NCI-H128 (cell line): ENCODE measurements around the gene CDR2.
"Not testable (repeated sequence)": the region's sequence is repeated elsewhere in the genome, so short reads cannot be mapped to it uniquely, and the experiment has no call there.

Source experiments
- DNase-seq: peaks from one replicate; lab custom pipeline; 2025; ENCODE audit not compliant: unreplicated experiment; lab: John Stamatoyannopoulos, UW

The CDR2 gene

GRCh38 chr16:22374311-22375116, at the start of gene CDR2:
Gene CDR2, minus strand, starts transcription at chr16:22374619. Its CDS starts 310 bp downstream, at chr16:22374309.
- DNase-seq: peak; percentile 87

GRCh38 chr16:22423716-22424115, 49.3 kb upstream of the CDR2 start:
- no peak for DNase-seq

GRCh38 chr16:22421136-22421535, 46.7 kb upstream of the CDR2 start:
- no peak for DNase-seq

DNA sequence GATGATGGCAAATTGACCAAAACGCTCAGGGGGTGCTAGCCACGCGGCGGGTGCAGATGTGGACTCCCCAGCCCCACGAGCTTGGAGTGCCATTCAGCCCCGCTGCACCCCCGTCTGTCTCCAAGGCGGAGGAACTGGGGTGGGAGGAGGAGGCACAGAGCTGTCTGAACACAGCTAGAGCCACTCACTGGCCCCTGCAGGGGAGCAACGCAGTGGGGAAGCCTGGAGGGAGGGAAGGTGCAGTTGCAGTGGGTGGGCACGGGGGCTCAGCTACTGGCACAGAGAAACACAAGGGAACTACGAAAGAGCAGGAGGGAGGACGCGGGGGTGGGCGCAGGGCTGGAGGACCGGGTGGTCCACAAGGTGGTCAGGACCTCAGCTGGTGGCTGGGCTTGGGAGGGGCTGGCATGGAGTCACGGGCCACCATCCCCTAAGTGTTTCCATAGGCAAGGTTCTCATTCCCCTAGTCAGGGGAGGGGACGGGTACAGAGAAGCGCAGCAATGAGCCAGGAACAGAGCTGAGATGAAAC, 46.3 kb upstream of the CDR2 start:
- no peak for DNase-seq

DNA sequence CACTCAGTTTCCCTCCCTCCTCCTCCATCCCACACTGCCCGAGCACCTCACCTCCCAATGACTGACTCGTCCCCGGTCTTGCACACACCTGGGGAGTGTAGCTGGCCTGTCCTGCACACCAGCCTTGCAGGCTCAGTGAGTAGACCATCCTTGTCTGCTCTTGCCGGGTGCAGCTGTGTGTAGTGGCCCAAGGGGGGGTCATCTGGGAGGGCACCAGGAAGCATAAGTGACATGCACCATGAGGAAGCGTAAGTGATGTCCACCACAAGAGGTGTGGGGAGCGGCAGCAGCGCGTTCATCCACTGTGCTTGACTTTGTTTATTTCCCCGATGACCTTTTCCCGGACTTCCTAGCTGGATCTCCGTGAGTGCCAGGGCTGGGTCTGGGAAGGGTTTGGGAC, 45.5 kb upstream of the CDR2 start:
- DNase-seq: no peak

DNA sequence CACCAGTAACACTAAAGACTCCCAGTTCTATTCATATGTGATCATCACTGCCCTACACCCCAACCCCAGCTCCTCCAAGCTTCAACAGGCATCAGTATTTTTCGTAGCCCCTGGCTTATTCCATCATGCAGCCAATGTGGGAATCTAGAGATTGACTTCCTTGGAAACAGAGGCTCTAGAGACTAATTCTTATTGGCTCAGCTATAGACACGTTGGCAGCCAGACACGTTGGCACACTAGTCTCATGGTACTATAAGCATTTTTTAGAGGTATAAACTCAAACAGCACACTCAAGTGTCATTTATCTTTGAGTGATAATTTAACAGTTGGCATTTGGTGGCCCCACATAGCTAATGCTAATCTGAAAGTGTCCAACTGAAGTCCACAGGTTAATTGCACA, 44.4 kb upstream of the CDR2 start:
- no peak for DNase-seq

- not testable (repeated sequence) for DNase-seq
Measured at GRCh38 chr16:22417798-22418197, 43.4 kb upstream of the CDR2 start.

GRCh38 chr16:22417019-22417418, 42.6 kb upstream of the CDR2 start:
- no peak for DNase-seq

GRCh38 chr16:22413819-22414218, 39.4 kb upstream of the CDR2 start:
- no peak for DNase-seq

DNA sequence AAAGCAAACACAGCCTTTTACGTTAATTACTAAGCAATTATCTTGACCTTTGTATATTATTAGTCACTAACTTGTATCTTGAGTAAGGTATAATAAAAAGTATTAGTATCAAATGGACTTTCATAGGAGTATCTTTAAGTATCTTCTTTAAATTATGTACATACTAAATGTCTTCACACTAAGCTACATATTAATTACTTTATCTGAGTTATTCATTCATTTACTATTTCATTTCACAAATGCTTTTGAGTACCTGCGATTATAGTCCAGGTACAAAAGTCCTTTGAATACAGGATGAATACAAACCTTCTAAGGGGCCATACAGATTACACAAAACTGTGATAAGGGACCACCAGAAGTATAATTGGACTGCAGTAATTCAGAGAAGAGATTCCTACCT, 33.1 kb upstream of the CDR2 start:
- DNase-seq: no peak

GRCh38 chr16:22402191-22402590, 27.8 kb upstream of the CDR2 start:
- no peak for DNase-seq

DNA sequence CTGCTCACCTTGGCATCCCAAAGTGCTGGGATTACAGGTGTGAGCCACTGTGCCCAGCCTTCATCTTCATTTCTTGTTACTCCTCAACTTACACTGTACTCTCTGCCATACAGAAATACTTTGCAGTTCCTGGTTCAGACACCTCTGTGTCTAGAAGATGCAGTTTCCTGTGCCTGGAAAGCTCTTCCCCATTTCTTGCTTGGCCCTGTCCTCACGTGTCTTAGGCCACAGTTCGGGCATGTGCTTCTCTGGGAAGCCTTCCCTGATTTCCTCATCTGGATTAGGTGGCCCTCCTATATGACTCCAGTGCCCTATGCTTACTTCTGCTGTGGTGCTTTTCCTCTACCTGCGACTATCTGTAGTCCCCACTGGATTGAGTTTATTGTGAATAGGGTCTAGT, 26.5 kb upstream of the CDR2 start:
- DNase-seq: no peak

DNA sequence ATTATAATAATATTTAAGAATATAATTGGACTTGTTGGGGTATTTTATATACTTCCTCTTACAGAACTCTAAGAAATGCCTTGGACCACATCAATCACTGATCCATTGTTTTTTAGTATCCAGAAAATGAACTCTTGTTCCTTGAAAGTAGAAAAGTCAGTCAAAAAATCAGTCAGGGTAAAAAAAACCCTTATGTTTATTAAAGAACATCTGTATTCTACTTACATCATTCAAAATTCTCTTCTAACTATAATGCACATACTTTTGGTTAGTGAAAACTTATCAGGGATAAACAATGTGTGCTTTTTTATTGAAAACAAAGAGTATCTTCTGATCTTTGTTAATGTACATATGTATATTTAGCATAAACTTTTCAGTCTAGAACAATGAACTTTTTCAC, 23.5 kb upstream of the CDR2 start:
- DNase-seq: no peak

DNA sequence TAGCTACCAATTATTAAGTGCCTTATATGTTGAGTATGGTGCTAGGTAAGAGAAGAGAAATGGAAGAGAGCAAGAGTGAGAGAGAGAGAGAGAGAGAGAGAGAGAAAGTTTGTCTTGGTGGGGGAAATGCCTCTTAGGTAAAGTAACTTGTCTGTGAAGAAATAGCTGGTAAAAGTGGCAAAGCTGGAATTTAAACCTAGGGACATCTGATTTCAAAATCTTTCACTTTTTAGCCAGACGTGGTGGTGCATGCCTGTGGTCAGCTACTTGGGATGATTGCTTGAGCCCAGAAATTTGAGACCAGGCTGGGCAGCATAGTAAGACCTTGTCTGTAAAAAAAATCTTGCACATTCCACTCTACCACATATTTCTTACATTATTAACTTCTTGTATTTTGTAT, 23.0 kb upstream of the CDR2 start:
- no peak for DNase-seq

GRCh38 chr16:22395960-22396359, 21.5 kb upstream of the CDR2 start:
- DNase-seq: no peak

- DNase-seq: no peak
Measured at GRCh38 chr16:22394121-22394520, 19.7 kb upstream of the CDR2 start.

DNA sequence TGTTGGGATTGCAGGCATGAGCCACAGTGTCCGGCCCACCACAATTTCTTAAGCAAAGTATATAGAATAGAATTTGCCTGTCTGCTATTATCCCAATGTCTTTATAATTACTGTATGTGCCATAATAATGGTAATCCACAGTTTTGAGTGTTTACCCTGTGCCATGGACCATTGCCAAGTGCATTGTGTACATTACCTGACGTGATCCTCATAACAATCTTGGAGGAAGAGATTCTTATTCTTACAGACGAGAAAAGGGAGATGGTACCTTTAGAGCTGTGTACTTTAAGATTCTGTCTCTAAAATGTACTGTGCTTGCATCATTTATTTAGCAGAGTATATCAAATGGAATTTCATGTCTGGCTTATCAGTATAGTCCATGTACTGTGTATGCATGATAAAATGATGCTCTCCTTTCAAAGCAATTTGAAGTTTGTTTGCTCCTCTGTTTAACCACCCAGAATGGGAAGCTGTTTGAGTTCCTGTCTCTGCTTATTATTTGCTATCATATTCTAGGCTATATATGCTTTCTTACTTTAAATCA, 13.8 kb upstream of the CDR2 start:
- DNase-seq: no peak

GRCh38 chr16:22386976-22387375, 12.6 kb upstream of the CDR2 start:
- no peak for DNase-seq

DNA sequence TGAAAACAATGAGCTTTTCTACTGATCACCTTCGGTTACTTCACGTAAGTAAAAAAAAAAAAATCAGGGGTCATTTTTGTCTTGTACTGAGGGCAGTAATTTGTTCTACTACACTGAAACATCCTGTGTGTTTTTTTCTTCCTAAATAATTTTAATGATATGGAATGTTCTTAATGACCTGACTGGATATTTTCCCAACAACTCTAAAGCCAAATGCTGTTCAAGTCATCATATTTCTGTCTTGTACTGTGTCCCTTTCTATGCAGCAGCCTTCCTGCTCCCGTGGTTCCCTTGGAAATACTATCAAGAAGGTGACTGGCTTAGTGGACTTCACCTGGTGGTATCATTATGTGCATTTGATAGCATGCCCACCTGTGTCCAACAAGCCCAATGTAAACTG, 10.8 kb upstream of the CDR2 start:
- DNase-seq: no peak

- DNase-seq: no peak
Measured at GRCh38 chr16:22383827-22384226, 9.4 kb upstream of the CDR2 start.

- no peak for DNase-seq
Measured at GRCh38 chr16:22381392-22381791, 7.0 kb upstream of the CDR2 start.

- no peak for DNase-seq
Measured at GRCh38 chr16:22380529-22380928, 6.1 kb upstream of the CDR2 start.

DNA sequence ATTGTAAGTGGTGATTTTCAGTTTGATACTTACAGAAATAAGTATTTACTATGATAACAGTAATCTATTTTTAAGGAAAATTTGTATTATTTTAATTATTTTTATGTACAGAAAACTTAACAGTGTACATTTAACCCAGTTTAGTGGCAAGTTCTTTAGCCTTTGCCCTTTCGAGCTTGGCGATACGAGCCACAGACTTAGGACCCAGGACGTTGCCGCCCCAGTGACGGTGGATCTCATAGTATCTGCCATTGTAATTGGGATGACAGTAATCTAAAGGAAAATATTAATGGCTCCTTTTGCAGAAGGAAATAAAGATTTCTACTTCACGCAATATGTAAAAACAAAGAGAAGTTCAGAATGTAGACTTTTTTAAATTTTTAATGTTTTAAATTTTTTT, 5.2 kb upstream of the CDR2 start:
- DNase-seq: no peak
